AG08396 (cell line): ENCODE results near the gene ATP11A.
A peak's percentile ranks its signal among the peaks of the same experiment; 100 is the strongest.

Experiments
- DNase-seq: peaks from one replicate; pipeline ENCODE4 v3.0.0; 2012; ENCODE audit warnings: low spot score, mixed read lengths

ATP11A gene

GRCh38 chr13:112931028-112931934 is 241.4 kb downstream of the ATP11A start:
- peak; percentile 79 for DNase-seq

- DNase-seq: no peak
Observed at GRCh38 chr13:112932971-112933370, 243.1 kb downstream of the ATP11A start.

- no peak for DNase-seq
Observed at GRCh38 chr13:112933649-112934048, 243.8 kb downstream of the ATP11A start.

- DNase-seq: no peak
Observed at GRCh38 chr13:112934078-112934477, 244.2 kb downstream of the ATP11A start.
